Heart left ventricle (tissue), 13 donors: ENCODE data around the gene SLC4A1AP.

Experiments used
- POLR2A ChIP-seq, 2 donors: fragments of 450-650 bp; IDR thresholded peaks; one replicate each; pipeline ENCODE4 v1.6.1; 2017; ENCODE audit warnings: antibody characterized with exemption in 2 of 2, mild to moderate bottlenecking in 2 of 2, moderate library complexity in 2 of 2
- TF ChIP-seq, protein P1 (sequence below), 12 donors: fragments of 200-600 bp; sonication (generic) in 4 of 12; IDR thresholded peaks; one replicate each; pipeline versions ENCODE4 v1.5.0 to v1.8.0; 2018 to 2022; ENCODE audit warnings: antibody characterized with exemption in 12 of 12, mild to moderate bottlenecking in 5 of 12
- donor health status: ischemic (EF 13 %, LVEDD 7.1; RV severe dilation, severe dysfunction).
- donor health status: DM: no; HTN: yes; CAD: no.
- donor health status: DM: no; HTN: no; CAD: no.
- donor health status: ischemic (EF 25% LVEDD 6.9; RV normal size, moderate dysfunction).
- donor health status: ischemic (EF 25% LVEDD 5.7; RV mildly dilated, moderate dysfunction).
- donor health status: ischemic (EF 35%, LVEDD 5.7; RV mildly dilated, moderate dysfunction).
- donor health status: nonischemic (EF 11% LVEDD 7.7; RV severe dilation, severe dysfunction).
- donor health status: DM: yes; HTN: yes; CAD: no.
- donor health status: PGD.
- donor health status: ischemic (EF 29% LVEDD 5.4; RV normal size, mild dysfunction).
- donor health status: nonischemic (EF 23%, LVEDD 6.1; RV moderate dilation, normal function).

DNA sequence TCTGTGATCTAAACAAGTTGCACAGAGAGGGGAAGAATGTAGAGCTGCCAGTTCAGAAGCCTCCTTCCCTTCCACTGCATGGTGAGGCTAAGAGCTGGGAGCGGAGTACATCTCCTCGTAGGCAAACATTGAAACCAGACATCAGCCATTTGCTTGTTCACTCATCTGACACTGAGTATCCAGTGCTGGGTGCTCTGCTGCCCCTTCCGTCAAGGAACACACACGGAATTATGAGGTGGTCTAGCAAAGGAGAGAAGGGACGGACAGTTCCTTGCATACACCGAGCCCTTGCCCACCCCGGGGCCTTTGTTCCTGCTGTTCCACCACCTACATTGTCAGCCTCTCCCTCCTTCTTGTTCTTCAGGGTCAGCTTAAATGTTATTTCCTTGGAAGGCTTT is 44.6 kb downstream of the SLC4A1AP start:
- TF ChIP-seq, protein P1, sequence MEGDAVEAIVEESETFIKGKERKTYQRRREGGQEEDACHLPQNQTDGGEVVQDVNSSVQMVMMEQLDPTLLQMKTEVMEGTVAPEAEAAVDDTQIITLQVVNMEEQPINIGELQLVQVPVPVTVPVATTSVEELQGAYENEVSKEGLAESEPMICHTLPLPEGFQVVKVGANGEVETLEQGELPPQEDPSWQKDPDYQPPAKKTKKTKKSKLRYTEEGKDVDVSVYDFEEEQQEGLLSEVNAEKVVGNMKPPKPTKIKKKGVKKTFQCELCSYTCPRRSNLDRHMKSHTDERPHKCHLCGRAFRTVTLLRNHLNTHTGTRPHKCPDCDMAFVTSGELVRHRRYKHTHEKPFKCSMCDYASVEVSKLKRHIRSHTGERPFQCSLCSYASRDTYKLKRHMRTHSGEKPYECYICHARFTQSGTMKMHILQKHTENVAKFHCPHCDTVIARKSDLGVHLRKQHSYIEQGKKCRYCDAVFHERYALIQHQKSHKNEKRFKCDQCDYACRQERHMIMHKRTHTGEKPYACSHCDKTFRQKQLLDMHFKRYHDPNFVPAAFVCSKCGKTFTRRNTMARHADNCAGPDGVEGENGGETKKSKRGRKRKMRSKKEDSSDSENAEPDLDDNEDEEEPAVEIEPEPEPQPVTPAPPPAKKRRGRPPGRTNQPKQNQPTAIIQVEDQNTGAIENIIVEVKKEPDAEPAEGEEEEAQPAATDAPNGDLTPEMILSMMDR (IDR thresholded peaks at IDR 0.05): no peak
- TF ChIP-seq POLR2A (IDR thresholded peaks at IDR 0.05): no peak
